Muscle of leg (tissue), 11 donors: ENCODE data around the gene RNF133. TPM values are rescaled to one million over a fixed set of nuclear protein-coding genes. Genes with fewer than 3 reads are reported as not detected.
A peak's percentile ranks its signal among the peaks of the same experiment; 100 is the strongest.

Experiments
- DNase-seq: peaks from one replicate; pipeline ENCODE4 v3.0.0; 2013
- H3K27ac ChIP-seq: one replicate; pipeline ENCODE4 v1.5.1; 2013; ENCODE audit warnings: mild to moderate bottlenecking, low read length, control low read depth
- H3K27me3 ChIP-seq: one replicate; pipeline ENCODE4 v1.6.1; 2013; ENCODE audit warnings: low read length; ENCODE audit not compliant: control insufficient read depth, insufficient read depth
- H3K36me3 ChIP-seq: one replicate; pipeline ENCODE4 v1.6.1; 2013; ENCODE audit warnings: low read length; ENCODE audit not compliant: control insufficient read depth, insufficient read depth
- H3K4me1 ChIP-seq: one replicate; pipeline ENCODE4 v1.6.1; 2013; ENCODE audit warnings: low read length; ENCODE audit not compliant: control insufficient read depth, insufficient read depth
- H3K4me3 ChIP-seq: one replicate; pipeline ENCODE4 v1.5.1; 2013; ENCODE audit warnings: low read length, control low read depth
- H3K9me3 ChIP-seq: replicated peaks from 2 replicates; pipeline ENCODE4 v1.6.1; 2013; ENCODE audit warnings: low read depth, low read length; ENCODE audit not compliant: control insufficient read depth
- WGBS: methylation state at CpG from one replicate; pipeline ENCODE4 v1.1.5; 2013; ENCODE audit warnings: missing lambda C conversion rate; ENCODE audit not compliant: insufficient coverage; 5-methylcytosine and 5-hydroxymethylcytosine counted together
- polyA plus RNA-seq, 8 donors: library from polyadenylated mRNA; unstranded; fragments of 120-200 nt; gene quantifications; one replicate each; pipeline versions ENCODE4 v1.2.1 to v1.2.3, GENCODE V29; 2013; ENCODE audit warnings: inconsistent platforms in 1 of 8, low replicate concordance in 1 of 8; ENCODE audit not compliant: insufficient read length in 8 of 8, insufficient read depth in 1 of 8
- total RNA-seq: library from RNA; stranded (reverse); fragments of 120-200 nt; gene quantifications from one replicate; pipeline ENCODE4 v1.2.4, GENCODE V29; 2013

RNF133 gene
- total and polyA plus RNA-seq, 9 donors: 0.13 to 0.22 TPM; not detected in 7

- no peaks in the 10 kb centered on the region for H3K27me3 ChIP-seq
- peaks cover 4% of the 10 kb centered on the region for H3K4me1 ChIP-seq
- WGBS: no CpG with 5 or more reads among the region's 1 CpG
- DNase-seq: no peak
- H3K4me3 ChIP-seq: no peak overlapping the region
- H3K9me3 ChIP-seq: no peaks in the 10 kb centered on the region
- H3K27ac ChIP-seq: no peak overlapping the region
- no peaks in the 10 kb centered on the region for H3K36me3 ChIP-seq
Measured at GRCh38 chr7:122677149-122677548, 21.8 kb downstream of the RNF133 start.

DNA sequence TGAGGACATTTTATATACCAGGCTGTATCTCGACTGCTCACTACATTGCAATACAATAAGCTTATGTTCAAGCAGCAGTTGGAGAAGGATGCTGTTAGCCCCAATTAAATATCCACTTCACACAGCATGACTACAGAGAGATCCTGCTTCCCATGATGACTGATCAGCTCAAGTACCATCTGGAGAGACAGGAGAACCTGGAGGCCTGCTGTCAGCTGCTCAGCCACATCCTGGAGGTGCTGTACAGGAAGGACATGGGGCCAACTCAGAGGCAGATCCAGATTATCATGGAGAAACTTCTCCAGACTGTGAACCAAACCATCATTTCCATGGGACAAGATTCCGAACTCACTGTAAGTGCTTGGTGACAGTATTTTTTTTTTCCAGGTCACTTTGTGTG, 22.5 kb downstream of the RNF133 start:
- Histone ChIP-seq H3K9me3 (no peaks in the 10 kb centered on the region), H3K4me3 (no peak overlapping the region), H3K27me3 (no peaks in the 10 kb centered on the region), H3K4me1 (peaks cover 4% of the 10 kb centered on the region), H3K27ac (no peak overlapping the region), H3K36me3 (no peaks in the 10 kb centered on the region)
- DNase-seq: no peak
- WGBS: 83% methylated on average over 1 of the region's 2 CpGs

DNA sequence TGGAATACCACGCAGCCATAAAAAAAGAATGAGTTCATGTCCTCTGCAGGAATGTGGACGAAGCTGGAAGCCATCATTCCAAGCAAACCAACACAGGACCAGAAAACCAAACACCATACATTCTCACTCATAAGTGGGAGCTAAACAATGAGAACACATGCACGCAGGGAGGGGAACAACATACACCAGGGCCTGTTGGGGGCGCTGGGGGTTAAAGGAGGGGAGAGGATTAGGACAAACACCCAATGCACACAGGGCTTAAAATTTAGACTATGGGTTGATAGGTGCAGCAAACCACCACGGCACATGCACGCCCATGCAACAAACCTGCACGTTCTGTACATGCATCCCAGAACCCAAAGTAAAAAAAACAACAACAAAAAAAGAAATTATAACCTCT, 23.3 kb downstream of the RNF133 start:
- no peaks in the 10 kb centered on the region for H3K27me3 ChIP-seq
- no CpG with 5 or more reads among the region's 7 CpGs for WGBS
- H3K9me3 ChIP-seq: no peaks in the 10 kb centered on the region
- H3K4me1 ChIP-seq: peaks cover 4% of the 10 kb centered on the region
- DNase-seq: no peak
- no peak overlapping the region for H3K27ac ChIP-seq
- H3K4me3 ChIP-seq: no peak overlapping the region
- no peaks in the 10 kb centered on the region for H3K36me3 ChIP-seq

GRCh38 chr7:122675011-122675410, 23.9 kb downstream of the RNF133 start:
- Histone ChIP-seq H3K4me3 (no peak overlapping the region), H3K27me3 (no peaks in the 10 kb centered on the region), H3K4me1 (peaks cover 4% of the 10 kb centered on the region), H3K27ac (no peak overlapping the region), H3K36me3 (no peaks in the 10 kb centered on the region), H3K9me3 (no peaks in the 10 kb centered on the region)
- WGBS: 85% methylated on average over 3 of the region's 7 CpGs
- DNase-seq: peak; percentile 32

GRCh38 chr7:122674502-122674901, 24.4 kb downstream of the RNF133 start:
- peak; percentile 75 for DNase-seq
- no peak overlapping the region for H3K4me3 ChIP-seq
- H3K27ac ChIP-seq: no peak overlapping the region
- no peaks in the 10 kb centered on the region for H3K27me3 ChIP-seq
- no peaks in the 10 kb centered on the region for H3K9me3 ChIP-seq
- H3K36me3 ChIP-seq: no peaks in the 10 kb centered on the region
- peaks cover 4% of the 10 kb centered on the region for H3K4me1 ChIP-seq
- WGBS: no CpG with 5 or more reads among the region's 4 CpGs

- no peak for DNase-seq
- Histone ChIP-seq H3K27ac (no peak overlapping the region), H3K9me3 (no peaks in the 10 kb centered on the region), H3K36me3 (no peaks in the 10 kb centered on the region), H3K27me3 (no peaks in the 10 kb centered on the region), H3K4me3 (no peak overlapping the region), H3K4me1 (peaks cover 4% of the 10 kb centered on the region)
- 95% methylated on average over 16 of the region's 21 CpGs for WGBS
Measured at GRCh38 chr7:122673951-122674350, 25.0 kb downstream of the RNF133 start.

DNA sequence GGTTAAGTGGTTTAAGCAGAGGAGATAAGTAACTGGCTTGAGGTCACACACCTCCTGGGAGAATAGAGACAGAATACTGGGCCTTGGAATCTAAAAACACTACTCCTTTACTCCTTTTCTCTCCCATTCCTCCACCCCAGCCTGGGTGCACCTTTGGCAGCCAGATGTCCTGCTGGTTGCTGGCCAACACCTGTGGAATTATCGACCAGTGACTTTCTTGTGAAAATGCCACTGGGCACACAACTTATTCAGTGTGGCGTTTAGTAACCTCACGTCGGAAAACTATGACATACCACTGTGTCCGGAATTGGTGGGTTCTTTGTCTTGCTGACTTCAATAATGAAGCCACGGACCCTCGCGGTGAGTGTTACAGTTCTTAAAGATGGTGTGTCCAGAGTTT, 26.4 kb downstream of the RNF133 start:
- H3K9me3 ChIP-seq: no peaks in the 10 kb centered on the region
- no peaks in the 10 kb centered on the region for H3K36me3 ChIP-seq
- H3K27me3 ChIP-seq: no peaks in the 10 kb centered on the region
- H3K4me3 ChIP-seq: no peak overlapping the region
- no peak for DNase-seq
- 93% methylated on average over 8 of the region's 8 CpGs for WGBS
- peaks cover 4% of the 10 kb centered on the region for H3K4me1 ChIP-seq
- H3K27ac ChIP-seq: no peak overlapping the region

- WGBS: no CpG with 5 or more reads among the region's 2 CpGs
- no peak overlapping the region for H3K27ac ChIP-seq
- no peaks in the 10 kb centered on the region for H3K27me3 ChIP-seq
- no peaks in the 10 kb centered on the region for H3K4me1 ChIP-seq
- H3K4me3 ChIP-seq: no peak overlapping the region
- H3K9me3 ChIP-seq: no peaks in the 10 kb centered on the region
- H3K36me3 ChIP-seq: no peaks in the 10 kb centered on the region
- DNase-seq: no peak
Measured at GRCh38 chr7:122663733-122664132, 35.2 kb downstream of the RNF133 start.

- H3K4me1 ChIP-seq: no peaks in the 10 kb centered on the region
- H3K4me3 ChIP-seq: no peak overlapping the region
- H3K9me3 ChIP-seq: no peaks in the 10 kb centered on the region
- DNase-seq: no peak
- no peak overlapping the region for H3K27ac ChIP-seq
- no CpG with 5 or more reads among the region's 2 CpGs for WGBS
- H3K36me3 ChIP-seq: no peaks in the 10 kb centered on the region
- H3K27me3 ChIP-seq: no peaks in the 10 kb centered on the region
Measured at GRCh38 chr7:122658856-122659255, 40.1 kb downstream of the RNF133 start.

DNA sequence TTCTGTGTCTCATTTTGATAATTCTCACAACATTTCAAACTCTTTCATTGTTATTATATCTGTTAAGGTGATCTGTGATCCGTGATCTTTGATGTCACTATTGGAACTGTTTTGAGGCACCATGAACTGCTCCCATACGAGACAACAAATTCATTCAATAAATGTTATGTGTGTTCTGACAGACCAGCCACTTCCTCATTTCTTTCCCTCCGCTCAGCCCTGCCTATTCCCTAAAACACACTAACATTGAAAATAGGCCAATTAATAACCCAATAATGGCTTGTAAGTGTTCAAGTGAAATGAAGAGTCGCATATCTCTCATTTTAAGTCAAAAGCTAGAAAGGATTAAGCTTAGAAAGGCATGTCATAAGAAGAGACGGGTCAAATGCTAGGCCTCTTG, 45.2 kb downstream of the RNF133 start:
- 78% methylated on average over 1 of the region's 5 CpGs for WGBS
- DNase-seq: no peak

DNA sequence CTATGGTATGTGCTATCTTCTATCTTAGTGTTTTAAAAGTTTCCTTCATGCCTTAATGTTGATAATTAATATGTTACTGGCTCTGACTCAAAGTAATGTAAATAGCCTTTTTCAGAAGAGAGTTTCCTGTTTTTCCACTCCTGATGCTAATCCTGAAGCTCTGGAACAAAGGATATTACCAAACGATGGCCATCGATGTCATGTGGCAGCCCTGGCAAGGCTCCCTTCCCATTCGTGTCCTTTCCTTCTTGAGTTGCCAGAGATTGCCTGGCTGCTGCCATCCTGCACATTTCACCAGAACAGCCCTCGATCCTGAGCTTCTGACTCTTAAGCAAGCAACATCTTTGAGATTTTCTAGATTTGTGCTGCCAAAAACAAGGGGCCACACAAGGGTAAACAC, 46.0 kb downstream of the RNF133 start:
- no peaks in the 10 kb centered on the region for H3K9me3 ChIP-seq
- no peak for DNase-seq
- H3K4me1 ChIP-seq: no peaks in the 10 kb centered on the region
- WGBS: 72% methylated on average over 3 of the region's 4 CpGs
- no peaks in the 10 kb centered on the region for H3K27me3 ChIP-seq
- H3K36me3 ChIP-seq: no peaks in the 10 kb centered on the region
- H3K27ac ChIP-seq: no peak overlapping the region
- no peak overlapping the region for H3K4me3 ChIP-seq

More for the DNA sequence above, 45.2 kb downstream of the RNF133 start:
- Histone ChIP-seq H3K27me3 (no peaks in the 10 kb centered on the region), H3K27ac (no peak overlapping the region), H3K4me3 (no peak overlapping the region), H3K36me3 (no peaks in the 10 kb centered on the region), H3K4me1 (no peaks in the 10 kb centered on the region), H3K9me3 (no peaks in the 10 kb centered on the region)
